HG03095 (cell line): ENCODE measurements around the gene TSSK6.

Source experiments
- ATAC-seq: cut with Tn5 transposase; IDR thresholded peaks from one replicate; pipeline ENCODE4 v1.9.1; 2021; ENCODE audit warnings: moderate library complexity; ENCODE audit not compliant: unreplicated experiment

TSSK6 gene

DNA sequence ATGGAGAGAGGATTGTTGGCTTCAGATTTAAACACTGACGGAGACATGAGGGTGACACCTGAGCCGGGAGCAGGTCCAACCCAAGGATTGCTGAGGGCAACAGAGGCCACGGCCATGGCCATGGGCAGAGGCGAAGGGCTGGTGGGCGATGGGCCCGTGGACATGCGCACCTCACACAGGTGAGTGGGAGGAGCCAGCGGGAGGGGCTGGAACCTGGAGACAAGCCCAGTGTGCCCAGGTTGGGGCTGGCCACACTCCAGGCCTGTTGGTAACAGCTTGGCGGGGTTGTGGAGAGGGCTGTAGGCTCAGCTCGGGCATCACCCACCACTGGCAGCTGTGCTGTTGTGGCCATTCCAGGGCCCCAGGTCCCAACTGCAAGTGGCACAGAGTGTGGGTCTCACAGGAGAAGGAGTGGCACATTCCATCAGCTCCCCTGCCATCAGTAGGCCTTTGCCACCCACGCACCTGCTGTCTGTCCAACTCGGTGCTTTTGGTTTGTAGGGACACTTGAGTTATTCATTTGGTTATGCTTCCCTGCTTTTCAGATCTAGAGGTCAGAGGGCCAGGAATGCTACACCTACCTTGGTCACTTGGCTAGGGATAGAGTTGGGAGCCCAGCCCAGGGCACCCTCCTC lies 49.8 kb downstream of the TSSK6 start:
- ATAC-seq, result no peak

DNA sequence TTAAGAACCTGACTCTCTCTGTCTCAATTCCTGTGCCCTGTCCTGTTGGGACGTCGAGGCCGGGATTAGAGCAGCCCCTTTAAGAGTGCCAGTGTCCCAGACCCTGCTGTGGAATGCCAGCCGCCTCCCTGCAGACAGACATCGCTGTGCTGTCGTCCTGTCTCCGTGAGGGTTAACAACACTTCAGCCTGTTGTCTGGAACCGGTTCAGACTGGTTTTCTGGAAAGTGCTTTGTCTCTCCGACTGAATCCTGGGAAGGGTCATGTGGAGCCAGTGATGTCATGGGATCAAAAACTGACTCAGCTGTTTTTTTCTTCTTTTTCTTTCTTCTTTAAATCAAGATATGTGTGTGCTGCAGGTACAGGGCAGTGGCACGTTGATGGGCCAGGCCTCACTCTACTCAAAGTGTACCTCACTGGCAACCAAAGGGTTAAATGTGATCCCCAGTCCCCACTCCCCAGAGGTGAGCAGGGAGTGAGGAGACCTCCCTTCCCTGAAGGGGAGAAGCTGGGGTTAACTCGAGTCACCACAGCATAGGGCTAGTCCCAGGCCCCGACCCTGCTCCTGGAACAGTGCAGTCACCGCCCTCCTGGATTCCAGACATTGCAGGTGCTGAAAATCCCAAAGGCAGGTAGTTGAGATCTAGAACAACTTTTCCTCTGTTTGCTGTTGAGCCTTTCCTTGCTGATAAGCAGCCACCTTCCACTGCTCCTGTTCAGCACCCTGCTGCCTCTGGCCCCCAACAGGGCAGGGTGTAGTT lies 50.8 kb downstream of the TSSK6 start:
- no peak for ATAC-seq
